ENCODE results near the gene DUSP15. TPM values are rescaled to one million over a fixed set of nuclear protein-coding genes. Genes with fewer than 3 reads are reported as not detected.

DUSP15 gene
- total and polyA plus RNA-seq, 2 of the 4 experiments (the other 2 are of a cell fraction) = not detected

GRCh38 chr20:31901615-31902014 lies 31.3 kb upstream of the DUSP15 start:
- WGBS, 2 experiments (ENCODE audit: extremely low coverage in 2 of 2, insufficient read length in 1 of 2) = 29% methylated on average over 1 of the region's 6 CpGs; no CpG with 5 or more reads in 1 of the 2 experiments
- DNase-seq = no peak
- in situ Hi-C loops (cut with MboI; ENCODE audit: low sequenced_read_pairs) = no loop called here
- Histone ChIP-seq H4K20me1 (ENCODE audit: insufficient read depth, low read length) (no peaks in the 10 kb centered on the region), H3K4ac (ENCODE audit: low read depth, low read length) (no peak overlapping the region), H2BK20ac (ENCODE audit: low read depth, low read length) (no peak overlapping the region), H3K18ac (ENCODE audit: low read depth, low read length) (no peak overlapping the region), H3K9ac (ENCODE audit: low read depth, low read length) (no peak overlapping the region), H3K23ac (ENCODE audit: low read depth, low read length) (no peak overlapping the region), H3K79me1 (ENCODE audit: low read depth in 1 of 2, low read length in 2 of 2) (no peaks in the 10 kb centered on the region), H3K27ac (ENCODE audit: insufficient read depth, low read length) (no peak overlapping the region), H3K4me2 (ENCODE audit: low read depth, low read length) (no peak overlapping the region), H2BK5ac (ENCODE audit: low read depth, low read length, poor library complexity, severe bottlenecking) (no peak overlapping the region), H3K56ac (ENCODE audit: extremely low read depth, insufficient read depth, low read length) (no peak overlapping the region), H4K5ac (ENCODE audit: low read depth, low read length) (no peak overlapping the region), H2AFZ (replicated peaks; ENCODE audit: low read length, poor library complexity) (no peak overlapping the region), H3K4me1 (ENCODE audit: control insufficient read depth, insufficient read depth, low read length) (no peaks in the 10 kb centered on the region), H3K36me3 (ENCODE audit: control insufficient read depth, insufficient read depth, low read length) (no peaks in the 10 kb centered on the region), H2AK5ac (ENCODE audit: low read depth, low read length) (no peak overlapping the region), H4K91ac (ENCODE audit: insufficient read depth, low read depth, low read length) (no peak overlapping the region), H4K8ac (ENCODE audit: low read depth in 2 of 2, low read length in 2 of 2) (no peak overlapping the region), H3K4me3 (ENCODE audit: insufficient read depth, low read depth, low read length) (no peak overlapping the region), H3K9me3 (ENCODE audit: control insufficient read depth, insufficient read depth, low read length) (no peaks in the 10 kb centered on the region), H2AK9ac (replicated peaks; ENCODE audit: low read depth, low read length, poor library complexity) (no peak overlapping the region), H3K27me3 (ENCODE audit: control insufficient read depth, insufficient read depth, low read length) (peaks cover 22% of the 10 kb centered on the region), H2BK15ac (ENCODE audit: low read depth, low read length) (no peak overlapping the region), H3K9me1 (ENCODE audit: insufficient read depth, low read length) (no peaks in the 10 kb centered on the region; the same call in 1 of the 2 replicates), H3K14ac (replicated peaks; ENCODE audit: low read depth, low read length) (no peak overlapping the region), H2BK120ac (ENCODE audit: low read depth, low read length) (no peak overlapping the region)
- TF ChIP-seq CTCF (conservative IDR thresholded peaks at IDR 0.05; ENCODE audit: low read depth, low read length) (no peak), RFX5 (IDR thresholded peaks at IDR 0.05; ENCODE audit: low read depth, low read length) (no peak), FOS (IDR thresholded peaks at IDR 0.05; ENCODE audit: low read depth, low read length) (no peak), SMC3 (IDR thresholded peaks at IDR 0.05; ENCODE audit: low read depth, low read length) (no peak)
- dilution Hi-C loops (cut with HindIII; ENCODE audit: low sequenced_read_pairs, unreplicated experiment) = no loop called here
- BruUV-seq (replicated peaks) = no TSS peak
- POLR2A ChIA-PET (ENCODE audit: unreplicated experiment) = no interaction called here
- CTCF ChIA-PET = no interaction called here
- ATAC-seq (ENCODE audit: low read depth) = no peak
- intact Hi-C loops (cut with micrococcal nuclease) = no loop called here
